Fibroblast of lung (primary cell): ENCODE results near the gene DNAAF8.

Experiments
- CTCF ChIP-seq, 2 donors: IDR thresholded peaks in 1 of 2; conservative IDR thresholded peaks in 1 of 2; 1 replicate in 1 of 2; 2 replicates in 1 of 2; pipeline ENCODE4 v1.5.1; 2011 to 2012; ENCODE audit warnings: low read length in 2 of 2, control low read depth in 1 of 2, inconsistent platforms in 1 of 2, low read depth in 1 of 2, mild to moderate bottlenecking in 1 of 2
- EZH2 ChIP-seq: IDR thresholded peaks from 2 replicates; pipeline ENCODE4 v1.5.1; 2012; ENCODE audit warnings: low read length, control low read depth, mild to moderate bottlenecking; ENCODE audit errors: missing control alignments

DNA sequence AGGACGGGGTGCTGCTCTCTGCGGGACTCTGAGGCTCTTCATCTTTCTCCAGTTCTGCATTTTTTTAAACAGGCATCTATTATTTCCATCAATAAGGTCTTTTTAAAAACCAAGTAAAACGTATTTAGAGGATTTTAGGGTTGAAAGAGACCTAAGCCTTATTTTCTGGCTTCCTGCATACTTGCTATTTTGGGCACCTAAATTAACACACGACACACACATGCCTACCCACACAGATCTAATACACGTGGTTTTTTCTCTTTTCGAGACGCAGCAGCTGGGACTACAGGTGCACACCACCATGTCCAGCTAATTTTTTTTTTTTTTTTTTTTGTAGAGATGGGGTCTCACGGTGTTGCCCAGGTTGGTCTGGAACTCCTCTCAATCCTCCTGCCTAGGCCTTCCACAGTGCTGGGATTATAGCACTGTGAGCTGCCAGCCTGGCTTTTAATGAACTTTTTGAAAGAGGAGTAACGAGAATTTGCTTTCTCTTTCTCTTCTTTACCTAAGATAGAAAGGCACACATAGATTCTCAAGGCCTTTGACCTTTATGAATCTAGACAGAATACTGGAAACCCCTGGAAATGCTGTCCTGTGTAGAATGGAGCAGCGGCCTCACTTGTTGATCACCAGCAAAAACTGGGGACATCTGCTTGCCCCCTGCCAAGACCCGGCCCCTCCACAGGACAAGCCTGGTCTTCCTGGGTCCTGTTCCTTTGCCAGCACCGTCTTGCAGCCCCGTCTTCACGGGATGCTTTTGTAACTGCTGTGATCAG is 13.8 kb downstream of the DNAAF8 start:
- TF ChIP-seq CTCF (conservative IDR thresholded peaks at IDR 0.05 in 1 of 2, IDR thresholded peaks at IDR 0.05 in 1 of 2; ENCODE audit: low read depth in 1 of 2, low read length in 2 of 2) (no peak), EZH2 (no peak)
